Upper lobe of left lung (tissue), 4 donors: Measurements from ENCODE around the gene KRT82.

Experiments used
- CTCF ChIP-seq, 6 experiments: fragments of 450-650 bp in 4 of 6; fragments of 200-600 bp in 2 of 6; sonication (generic) in 2 of 6; IDR thresholded peaks; one replicate each; pipeline ENCODE4 v1.5.1; 2016 to 2019; ENCODE audit warnings: antibody characterized with exemption in 6 of 6
- POLR2A ChIP-seq, 4 donors: fragments of 450-650 bp; IDR thresholded peaks; one replicate each; pipeline ENCODE4 v1.5.1; 2016 to 2017; ENCODE audit warnings: antibody characterized with exemption in 4 of 4, mild to moderate bottlenecking in 2 of 4

- TF ChIP-seq POLR2A (IDR thresholded peaks at IDR 0.05) (no peak), CTCF (IDR thresholded peaks at IDR 0.05) (no peak)
These were observed 36.5 kb upstream of the KRT82 start for GRCh38 chr12:52442600-52443061.
